Embryonic facial prominence (tissue), 1 donor: ENCODE data around the gene HS6ST2.

Experiments used
- DNase-seq: peaks from one replicate; pipeline ENCODE4 v3.0.0-alpha.2; 2016; ENCODE audit errors: extremely low spot score

Gene HS6ST2

DNA sequence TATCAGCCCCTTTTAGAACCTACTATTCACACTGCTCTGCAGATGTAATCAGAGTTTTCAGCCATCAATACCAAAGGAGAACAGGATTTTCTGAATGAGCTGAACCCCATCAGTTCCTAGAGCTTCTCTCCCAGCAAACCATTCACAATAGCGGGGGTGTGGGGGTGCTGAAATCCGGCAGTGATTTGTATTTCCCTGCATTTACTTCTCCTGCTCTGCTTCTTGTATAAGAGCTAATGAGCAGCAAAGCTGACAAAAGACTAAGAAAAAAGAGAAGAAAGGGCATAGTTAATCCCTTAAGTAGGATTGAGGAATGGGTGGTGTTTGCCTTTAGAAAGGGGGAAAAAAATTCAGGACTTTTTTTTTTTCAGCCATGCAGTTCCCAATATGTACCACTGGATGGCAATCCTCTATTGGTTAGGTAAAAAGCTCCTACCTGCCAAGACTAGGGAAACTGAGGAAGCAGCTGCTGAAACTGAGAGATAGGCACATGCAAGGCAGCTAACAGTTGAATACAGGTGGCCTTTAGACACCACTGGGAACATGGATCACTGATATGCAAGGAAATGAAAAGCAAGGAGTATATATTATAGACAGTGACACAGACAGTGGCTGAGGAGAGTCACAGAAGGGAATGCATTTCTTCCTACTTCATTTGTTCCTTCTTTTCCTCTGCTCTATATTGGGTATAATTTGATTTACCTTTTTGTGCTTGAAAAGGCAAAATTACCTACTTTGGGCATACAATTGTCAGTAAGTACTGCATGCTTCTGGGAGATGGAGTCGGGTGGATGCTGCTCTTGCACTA is 217.9 kb downstream of the HS6ST2 start:
- no peak for DNase-seq

- no peak for DNase-seq
Measured at GRCh38 chrX:132738951-132739350, 219.5 kb downstream of the HS6ST2 start.

DNA sequence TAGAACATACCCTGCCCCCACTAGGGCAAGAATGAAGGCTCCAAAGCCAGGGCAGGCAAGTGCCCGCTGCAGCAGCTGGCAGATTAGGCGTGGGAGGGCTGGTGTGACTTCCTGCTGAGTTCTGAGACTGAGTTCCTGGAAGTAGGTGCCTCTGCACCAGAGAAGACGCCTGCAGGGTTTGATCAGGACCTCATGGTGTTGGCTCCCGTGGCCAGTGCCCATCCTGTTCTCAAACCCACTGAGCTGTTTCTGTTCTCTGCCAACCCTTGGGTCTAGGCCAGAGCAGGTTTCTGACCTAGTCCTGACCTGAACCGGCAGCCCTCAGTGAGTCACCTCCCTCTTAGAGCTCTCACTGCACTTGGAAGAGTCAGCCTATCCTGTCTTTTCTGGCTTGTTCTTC is 220.7 kb downstream of the HS6ST2 start:
- DNase-seq: no peak

- no peak for DNase-seq
Measured at GRCh38 chrX:132732236-132732635, 226.2 kb downstream of the HS6ST2 start.

- no peak for DNase-seq
Measured at GRCh38 chrX:132730726-132731125, 227.7 kb downstream of the HS6ST2 start.

GRCh38 chrX:132730266-132730665 is 228.2 kb downstream of the HS6ST2 start:
- DNase-seq: no peak

DNA sequence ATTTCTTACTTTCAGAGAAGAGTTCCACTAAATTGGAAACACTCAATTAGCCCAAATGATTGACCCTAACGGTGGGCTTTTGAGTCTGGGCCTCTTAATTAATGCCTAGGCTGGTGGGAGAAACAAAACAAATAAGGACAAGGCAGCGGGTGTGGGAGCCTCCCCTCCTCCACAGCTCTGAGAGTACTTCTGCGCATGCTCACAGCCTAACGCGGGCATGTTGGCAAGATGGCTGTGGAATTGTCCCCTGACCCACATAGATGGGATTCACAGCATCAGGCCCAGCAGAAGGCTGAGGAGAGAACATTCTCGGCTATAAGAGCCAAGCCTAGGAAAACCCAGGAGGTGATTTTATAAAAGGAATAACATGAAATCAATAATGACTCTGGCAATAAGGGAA is 230.1 kb downstream of the HS6ST2 start:
- DNase-seq: no peak

DNA sequence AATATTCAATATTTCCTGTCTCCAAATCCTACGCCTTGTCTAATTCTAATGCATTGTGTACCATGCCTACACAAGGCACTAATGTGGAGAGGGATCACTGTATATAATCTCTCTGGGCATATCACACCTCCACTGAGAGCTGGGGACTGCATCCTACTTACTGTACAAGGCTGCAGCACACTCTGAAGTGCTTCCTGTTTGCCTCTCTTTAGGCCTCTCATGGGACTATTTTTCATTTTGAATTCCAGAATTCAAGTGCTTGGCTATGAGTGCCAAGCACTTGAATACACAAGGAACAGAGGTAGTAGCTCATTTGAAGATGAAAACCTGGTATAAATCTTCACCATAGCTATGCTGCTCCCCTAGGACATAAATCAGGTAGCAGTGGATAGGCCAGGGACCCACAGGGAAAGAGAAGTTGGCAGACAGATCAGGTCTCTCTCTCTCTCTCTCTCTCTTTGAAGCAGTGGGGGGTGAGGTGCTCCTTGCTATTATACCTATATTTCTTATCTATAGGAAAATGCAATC is 239.9 kb downstream of the HS6ST2 start:
- no peak for DNase-seq

DNA sequence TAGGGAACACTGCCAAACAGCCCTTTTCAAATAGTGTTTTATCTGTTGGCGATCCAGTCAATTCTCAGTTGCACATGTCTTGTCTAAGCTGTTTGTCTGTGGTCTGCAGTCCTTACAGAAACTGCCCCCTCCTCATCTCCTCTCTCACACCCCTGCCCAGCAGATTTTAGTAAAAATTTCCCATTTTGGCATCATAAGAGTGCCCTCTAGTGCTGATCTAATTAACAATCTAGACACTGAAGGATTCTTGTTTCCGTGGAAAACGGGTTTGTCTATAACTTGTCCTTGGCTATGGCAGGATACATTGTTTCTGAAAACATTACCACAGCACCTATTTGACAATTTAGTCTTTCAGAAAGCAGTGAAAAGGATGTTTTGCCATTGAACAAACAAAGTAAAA is 242.4 kb downstream of the HS6ST2 start:
- DNase-seq: no peak

- DNase-seq: no peak
Measured at GRCh38 chrX:132714913-132715312, 243.5 kb downstream of the HS6ST2 start.

GRCh38 chrX:132712350-132712749 is 246.1 kb downstream of the HS6ST2 start:
- no peak for DNase-seq

GRCh38 chrX:132710656-132711155 is 247.7 kb downstream of the HS6ST2 start:
- no peak for DNase-seq

- DNase-seq: no peak
Measured at GRCh38 chrX:132708529-132708928, 249.9 kb downstream of the HS6ST2 start.

- no peak for DNase-seq
Measured at GRCh38 chrX:132704769-132705168, 253.7 kb downstream of the HS6ST2 start.

- DNase-seq: no peak
Measured at GRCh38 chrX:132694382-132694781, 264.0 kb downstream of the HS6ST2 start.

- DNase-seq: no peak
Measured at GRCh38 chrX:132692526-132692925, 265.9 kb downstream of the HS6ST2 start.

DNA sequence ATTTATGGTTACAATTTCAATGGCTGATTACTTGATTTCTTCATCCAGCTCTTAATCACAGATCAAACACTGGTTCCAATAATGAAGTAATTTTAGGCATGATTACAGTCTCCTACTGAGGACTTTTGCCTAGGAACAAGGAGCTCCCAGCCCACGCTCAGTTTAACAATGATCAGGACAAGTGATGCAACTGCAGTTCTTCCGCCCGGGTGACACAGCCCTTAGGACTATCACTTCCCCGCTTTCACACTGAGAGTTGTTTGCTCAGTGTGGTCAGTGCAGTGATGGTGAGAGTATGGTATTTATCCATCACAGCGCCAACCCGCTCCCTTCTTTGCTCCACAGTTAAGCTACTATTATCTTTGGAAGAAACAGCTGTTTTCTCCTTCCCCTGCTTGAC is 266.4 kb downstream of the HS6ST2 start:
- DNase-seq: no peak

DNA sequence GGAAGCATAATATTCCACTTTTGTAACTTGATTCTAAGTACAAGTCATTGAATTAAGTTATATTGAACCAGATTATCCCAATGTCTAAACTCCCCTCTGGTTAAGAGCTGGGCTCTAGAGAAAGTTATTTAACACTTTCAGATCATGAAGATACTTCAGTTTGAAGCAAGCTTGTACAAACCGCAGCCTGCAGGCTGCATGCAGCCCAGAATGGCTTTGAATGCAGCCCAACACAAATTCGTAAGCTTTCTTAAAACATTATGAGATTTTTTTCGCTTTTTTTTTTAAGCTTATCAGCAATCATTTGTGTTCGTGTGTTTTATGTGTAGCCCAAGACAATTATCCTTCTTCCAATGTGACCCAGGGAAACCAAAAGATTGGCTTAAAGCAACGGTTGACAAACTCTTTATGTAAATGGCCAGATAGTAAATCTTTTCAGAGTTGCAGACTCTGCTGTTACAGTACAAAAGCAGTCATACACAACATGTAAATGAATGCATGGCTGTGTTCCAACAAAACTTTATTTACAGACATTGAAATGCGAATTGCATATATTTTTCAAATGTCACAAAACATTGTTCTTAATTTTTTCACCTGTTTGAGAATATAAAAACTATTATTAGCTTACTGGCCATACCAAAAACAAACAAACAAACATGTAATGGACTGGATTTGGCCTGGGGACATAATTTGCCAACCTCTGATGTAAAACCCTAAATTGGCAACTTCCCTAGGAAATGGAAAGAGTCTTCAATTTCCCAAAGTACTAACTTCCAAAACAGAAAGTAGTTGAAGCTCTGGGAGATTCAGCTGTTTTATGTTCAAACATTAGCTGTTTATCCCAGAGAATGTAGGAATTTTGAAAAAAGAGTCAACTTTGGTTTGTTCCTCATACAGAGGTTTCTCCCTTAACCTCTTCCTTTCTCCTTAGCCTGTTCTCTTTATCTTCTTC is 268.5 kb downstream of the HS6ST2 start:
- no peak for DNase-seq

DNA sequence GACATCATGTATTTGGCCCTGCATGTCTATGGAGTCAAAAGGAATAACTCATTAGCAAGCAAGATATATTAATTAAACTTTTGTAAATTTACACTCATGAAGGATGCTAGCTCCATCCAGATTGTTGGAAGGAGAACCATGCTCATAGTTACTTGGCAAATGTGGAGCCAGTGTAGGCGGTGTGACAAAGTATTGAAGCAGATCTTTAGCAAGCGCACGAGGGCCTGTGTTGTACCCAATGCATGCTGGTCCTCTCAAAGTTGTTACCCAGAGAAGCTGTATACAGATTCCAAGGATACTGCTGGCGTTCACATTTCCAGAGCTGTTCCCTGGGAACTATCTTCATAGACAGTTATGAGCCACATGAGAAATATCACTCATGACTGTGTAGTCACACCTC is 273.2 kb downstream of the HS6ST2 start:
- DNase-seq: no peak

DNA sequence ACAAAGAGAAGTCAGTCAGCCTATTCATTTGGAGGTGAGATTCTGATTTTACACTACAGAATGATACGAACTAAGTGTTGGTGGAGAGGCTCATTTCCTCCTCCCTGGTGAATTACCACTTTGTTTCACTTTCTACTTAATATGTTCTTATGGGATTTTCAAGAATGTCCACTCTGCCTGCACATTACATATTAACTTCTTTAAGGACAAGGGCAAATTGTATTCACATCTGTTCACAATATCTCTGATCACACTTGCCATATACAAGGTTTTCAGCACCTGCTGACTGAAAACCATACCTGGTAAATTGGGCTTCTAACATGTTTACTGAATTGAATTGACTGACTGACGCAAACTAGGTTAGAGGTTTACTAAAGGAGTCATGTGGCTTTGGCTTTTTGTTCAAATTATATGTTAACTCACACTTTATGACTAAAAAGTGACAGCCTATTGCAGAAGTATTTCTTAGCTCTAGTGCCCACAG is 281.2 kb downstream of the HS6ST2 start:
- no peak for DNase-seq

DNA sequence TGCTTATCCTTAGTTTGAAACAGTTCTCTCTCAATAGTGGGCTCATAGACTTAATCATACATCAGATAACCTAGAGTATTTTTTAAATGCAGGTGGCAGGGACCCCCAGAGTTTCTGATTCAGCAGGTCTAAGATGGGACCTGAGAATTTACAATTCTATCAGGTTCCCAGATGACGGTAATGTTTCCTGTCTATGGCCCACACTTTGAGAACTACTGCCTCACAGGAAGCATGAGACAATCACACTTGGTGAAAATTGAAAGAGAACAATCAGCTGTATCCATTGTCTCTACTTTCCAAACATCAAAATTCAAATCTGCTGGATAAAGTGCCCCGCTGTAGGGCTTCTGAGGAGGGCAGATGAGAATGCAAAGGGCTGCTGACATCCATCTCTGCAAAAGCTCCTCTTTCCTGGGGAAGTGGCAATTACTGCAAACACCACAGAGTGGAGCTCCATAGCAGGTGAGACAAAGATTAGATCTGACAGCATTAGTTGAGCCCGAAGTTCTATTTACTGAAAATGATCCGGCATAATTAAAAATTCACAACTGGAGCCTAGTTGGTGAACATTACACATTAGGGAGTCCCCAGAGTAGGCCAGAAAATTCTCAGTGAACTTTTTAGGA is 281.8 kb downstream of the HS6ST2 start:
- DNase-seq: no peak

GRCh38 chrX:132676102-132676501 is 282.3 kb downstream of the HS6ST2 start:
- no peak for DNase-seq
